Ureter (tissue), 1 donor: Measurements from ENCODE around the gene CACNA1E. TPM values are rescaled to one million over a fixed set of nuclear protein-coding genes. Genes with fewer than 3 reads are reported as not detected.

ENCODE experiments used
- DNase-seq: peaks from one replicate; pipeline ENCODE4 v3.0.0-alpha.2; 2020; ENCODE audit warnings: low spot score
- total RNA-seq: library from RNA; stranded (reverse); gene quantifications from one replicate; pipeline ENCODE4 v1.2.4, GENCODE V29; 2023
- donor health status: DM: yes; HTN: yes; CAD: no.

Gene CACNA1E
- total RNA-seq, 1 donor from 2014 or later, result not detected

DNA sequence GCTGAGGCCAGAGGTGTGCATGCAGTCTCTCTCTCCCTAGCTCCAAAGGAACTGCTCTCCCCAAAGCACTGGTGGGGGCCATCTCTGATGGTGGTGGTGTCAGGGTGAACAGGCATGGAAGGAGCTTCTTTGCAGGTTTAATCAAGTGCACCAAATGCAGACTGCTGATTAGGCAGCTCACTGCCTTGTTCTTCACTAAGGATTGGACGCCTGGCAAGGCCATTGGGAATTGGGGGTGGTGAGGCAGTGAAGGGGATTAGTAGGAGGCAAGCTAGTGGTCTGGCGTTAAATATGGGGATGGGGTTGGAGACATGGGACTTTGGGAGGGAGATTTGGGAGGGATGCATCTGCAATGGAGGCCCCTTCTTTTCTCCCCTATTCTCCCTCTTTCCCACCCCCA, 1.5 kb downstream of the CACNA1E start:
- DNase-seq, result no peak

GRCh38 chr1:181485287-181486097, 2.2 kb downstream of the CACNA1E start:
- DNase-seq, result no peak

GRCh38 chr1:181486098-181486420, 2.7 kb downstream of the CACNA1E start:
- DNase-seq, result no peak

- DNase-seq, result no peak
Observed at GRCh38 chr1:181488866-181489265, 5.5 kb downstream of the CACNA1E start.

- DNase-seq, result no peak
Observed at GRCh38 chr1:181490276-181490675, 7.0 kb downstream of the CACNA1E start.

DNA sequence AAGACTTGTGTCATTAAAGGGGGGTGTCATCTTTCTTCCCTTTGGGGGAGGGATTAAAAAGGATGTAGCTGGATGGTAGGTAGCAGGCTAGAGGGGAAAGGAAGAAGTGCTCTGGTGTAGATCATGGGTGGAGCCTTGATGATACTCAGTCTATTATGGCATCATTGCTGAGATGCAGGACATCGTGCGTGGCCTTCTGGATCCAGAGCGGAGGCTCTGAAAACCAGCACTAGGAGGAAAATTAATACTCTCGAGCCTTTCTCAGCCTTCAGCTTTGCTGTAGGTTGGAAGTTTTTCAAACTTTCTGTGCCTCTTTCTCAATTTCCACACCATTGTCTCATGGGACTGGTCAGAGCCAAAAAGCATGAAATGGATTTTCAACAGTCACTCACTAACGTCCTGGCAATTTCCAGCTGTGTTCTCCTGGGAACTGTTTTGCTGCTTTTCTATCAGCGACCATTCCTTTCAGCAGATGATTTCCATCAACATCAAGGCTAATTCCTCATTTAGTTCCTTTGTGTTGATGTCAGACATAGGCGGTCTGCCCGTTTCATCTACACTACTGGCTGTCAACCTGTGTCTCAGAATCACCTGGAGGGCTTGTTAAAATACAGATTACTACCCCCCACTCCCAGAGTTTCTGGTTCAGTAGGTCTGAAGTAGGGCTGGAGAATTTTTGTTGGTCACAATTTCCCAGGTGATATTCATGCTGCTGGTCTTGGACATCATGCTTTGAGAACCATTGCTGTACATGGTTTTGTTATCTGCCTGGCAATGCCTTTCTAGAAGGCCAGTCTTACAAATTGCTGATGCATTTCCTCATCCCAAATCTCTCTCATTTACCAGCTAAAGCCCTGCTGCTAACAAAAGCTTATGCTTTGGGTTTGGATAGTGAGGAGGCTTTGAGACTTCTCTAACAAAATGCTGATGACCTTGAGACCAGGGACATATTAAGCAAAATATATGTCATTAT, 7.7 kb downstream of the CACNA1E start:
- DNase-seq, result no peak

GRCh38 chr1:181493166-181493565, 9.8 kb downstream of the CACNA1E start:
- no peak for DNase-seq

GRCh38 chr1:181493885-181494284, 10.6 kb downstream of the CACNA1E start:
- DNase-seq, result no peak

DNA sequence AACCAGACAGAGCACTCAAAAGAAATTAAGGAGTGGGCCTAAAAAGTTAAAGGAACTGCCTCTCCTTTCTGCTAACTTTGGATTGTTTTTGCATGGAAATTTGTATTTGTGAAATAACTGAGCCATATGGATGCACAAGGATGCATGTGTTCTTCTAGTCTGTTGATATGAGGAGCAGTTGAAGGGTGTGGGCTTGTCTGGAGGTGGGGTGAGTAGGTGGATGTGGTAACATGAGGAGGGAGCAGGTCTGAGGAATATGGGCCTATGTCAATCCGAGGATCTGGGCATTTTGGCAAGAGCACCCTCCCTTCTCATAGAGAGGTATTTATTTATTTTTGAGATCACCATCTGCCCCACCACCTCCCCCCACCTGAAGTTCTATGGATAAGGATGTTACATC, 13.4 kb downstream of the CACNA1E start:
- DNase-seq, result no peak

- DNase-seq, result no peak
Observed at GRCh38 chr1:181497870-181498269, 14.6 kb downstream of the CACNA1E start.

GRCh38 chr1:181499825-181500224, 16.5 kb downstream of the CACNA1E start:
- DNase-seq, result no peak

GRCh38 chr1:181500636-181501035, 17.3 kb downstream of the CACNA1E start:
- DNase-seq, result no peak

- DNase-seq, result no peak
Observed at GRCh38 chr1:181501612-181502011, 18.3 kb downstream of the CACNA1E start.

DNA sequence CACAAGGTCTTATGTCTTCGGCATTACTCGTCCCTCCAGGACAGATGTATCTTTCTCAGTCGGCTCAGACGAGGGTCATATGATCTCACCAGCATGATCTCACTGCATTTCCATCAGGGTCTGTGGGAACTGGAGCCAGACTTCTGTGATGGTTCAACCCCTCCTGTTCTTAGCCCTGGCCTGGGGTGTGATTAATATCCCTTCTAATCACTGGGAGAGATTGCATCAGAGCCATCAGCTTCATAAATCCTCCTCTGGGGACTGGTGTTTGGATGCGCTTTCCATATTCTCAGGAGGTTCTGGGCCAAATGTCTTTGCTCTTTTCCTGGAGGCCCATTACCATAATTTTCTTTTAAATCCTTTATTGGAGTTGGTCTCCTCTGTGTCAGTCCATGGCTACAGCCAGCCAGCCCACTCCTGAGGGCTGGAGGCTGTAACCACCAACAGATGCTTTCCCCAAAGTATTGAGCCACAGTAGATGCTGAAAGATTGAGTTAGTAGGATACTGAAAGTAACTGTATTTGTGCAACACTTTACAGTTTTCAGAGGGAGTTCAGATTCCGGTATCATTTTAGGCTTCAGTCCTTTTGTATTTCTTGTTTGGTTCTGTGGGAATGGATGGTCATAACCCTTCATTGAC, 20.0 kb downstream of the CACNA1E start:
- no peak for DNase-seq

GRCh38 chr1:181504399-181504842, 21.1 kb downstream of the CACNA1E start:
- DNase-seq, result no peak

DNA sequence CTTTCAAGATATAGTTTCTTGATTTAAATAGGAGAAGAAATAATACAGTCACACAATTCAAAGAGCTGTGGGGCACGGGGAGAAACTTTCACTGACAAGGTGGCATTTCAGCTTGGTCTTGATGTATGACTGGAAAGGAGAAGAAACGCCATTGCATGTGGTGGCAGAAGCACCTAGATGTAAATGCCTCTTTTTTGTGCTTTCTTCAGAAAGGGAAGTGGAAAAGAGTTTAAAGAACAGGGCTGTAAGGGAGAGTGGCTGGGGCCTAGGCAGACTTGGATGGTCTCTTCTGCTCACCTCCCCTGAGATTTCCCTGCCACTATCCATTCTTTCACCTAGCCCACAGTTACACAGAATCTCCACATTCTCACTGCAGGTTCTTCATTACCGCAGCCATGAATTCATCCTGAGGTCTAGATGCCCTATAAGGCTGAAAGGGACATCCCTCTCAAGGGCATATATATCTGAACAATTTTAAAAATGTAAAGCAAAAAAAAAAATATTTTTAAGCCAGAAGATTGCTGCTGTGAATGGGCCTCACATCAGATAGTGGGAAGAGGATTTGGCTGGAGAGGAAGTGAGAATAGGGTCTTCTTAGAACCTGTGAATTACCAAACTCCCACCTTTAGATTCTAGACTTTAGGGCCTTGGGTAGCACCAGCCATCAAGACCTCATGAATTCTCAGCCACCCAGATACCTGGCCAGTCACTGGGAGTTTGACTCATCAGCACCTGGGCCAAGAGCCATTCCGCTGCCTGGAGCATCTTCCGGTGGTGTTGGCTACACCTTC, 23.4 kb downstream of the CACNA1E start:
- no peak for DNase-seq

DNA sequence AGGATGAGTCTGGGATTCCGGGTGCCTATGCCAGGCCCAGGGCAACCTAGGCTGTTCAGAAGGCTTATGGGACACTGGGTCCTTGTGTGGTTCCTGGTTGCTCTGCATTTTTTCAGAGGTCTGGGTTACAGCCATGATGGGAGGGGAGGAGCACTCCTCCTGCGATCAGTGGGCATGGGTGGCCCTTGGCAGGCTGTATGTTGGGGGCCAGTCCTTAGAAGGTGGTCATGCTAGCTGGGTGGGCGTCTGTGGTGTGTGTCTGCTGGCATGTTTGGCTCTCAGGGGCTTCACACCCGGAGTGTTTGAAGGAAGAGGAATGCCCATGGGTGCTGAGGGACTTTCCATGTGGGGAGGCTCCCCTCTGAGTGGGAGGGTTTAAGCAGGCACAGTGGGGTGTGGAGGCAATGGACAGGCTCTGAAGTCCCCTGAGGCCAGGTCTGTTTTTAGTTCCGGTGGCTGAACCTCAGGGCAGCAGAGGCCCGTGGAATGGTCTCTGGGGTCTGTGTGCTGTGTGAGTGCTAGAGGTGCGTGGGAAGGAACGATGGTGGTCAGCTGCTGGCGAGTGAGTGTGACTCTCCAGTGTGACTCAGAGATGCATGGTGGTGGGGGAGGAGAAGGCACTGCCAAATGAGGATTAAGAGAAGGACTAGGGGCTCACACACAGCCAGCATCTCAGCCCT, 25.3 kb downstream of the CACNA1E start:
- no peak for DNase-seq

- no peak for DNase-seq
Observed at GRCh38 chr1:181513786-181514297, 30.5 kb downstream of the CACNA1E start.

DNA sequence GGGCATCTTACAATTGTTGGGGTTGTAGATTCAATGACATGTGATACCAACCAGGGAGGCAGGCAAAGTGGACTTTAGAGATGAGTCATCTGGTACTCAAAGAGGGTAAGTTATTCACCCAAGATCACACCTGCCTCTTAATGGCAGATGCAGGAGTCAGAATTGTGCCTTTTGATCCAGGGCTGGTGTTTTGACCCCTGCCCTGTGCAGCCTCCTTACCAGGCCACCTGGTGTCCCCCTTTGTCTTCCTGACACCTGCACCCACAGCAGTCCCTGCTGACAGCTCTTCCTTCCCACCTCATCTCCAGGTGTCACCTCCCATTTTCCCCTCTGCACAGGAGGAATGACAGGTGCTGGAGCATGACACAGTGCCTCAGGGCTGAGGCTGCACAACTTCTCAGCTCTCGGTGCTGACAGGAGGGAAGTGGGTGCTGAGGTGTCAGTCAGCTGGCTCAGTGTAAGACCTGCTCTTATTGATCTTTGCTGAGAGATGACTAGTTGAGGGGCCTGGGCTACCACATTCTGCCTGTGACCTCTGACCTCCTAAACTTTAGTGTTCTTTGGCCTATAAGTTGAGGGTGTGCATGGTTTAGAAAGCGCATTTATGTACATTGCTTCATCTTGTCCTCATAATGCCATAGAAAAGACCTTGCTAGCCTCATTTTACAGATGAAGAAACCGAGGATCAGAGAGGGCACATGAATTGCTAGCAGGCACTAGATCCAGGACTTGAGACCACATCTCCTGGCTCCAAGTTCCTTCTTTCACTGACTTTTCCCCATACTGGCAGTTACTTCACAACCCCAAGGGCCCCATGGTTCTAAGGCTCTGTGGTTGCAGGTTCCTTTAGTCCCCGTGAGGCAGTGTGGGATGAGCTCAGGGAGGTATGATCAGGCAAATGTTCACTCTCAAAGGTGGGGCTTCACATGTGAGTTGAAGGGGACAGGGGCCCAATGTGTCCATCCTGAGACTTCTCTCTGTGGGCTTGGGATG, 31.3 kb downstream of the CACNA1E start:
- no peak for DNase-seq
